GM21515 (cell line): ENCODE results near the gene COL2A1.

Source experiments
- ATAC-seq: cut with Tn5 transposase; IDR thresholded peaks from one replicate; pipeline ENCODE4 v1.9.1; 2021; ENCODE audit not compliant: unreplicated experiment

Gene COL2A1

DNA sequence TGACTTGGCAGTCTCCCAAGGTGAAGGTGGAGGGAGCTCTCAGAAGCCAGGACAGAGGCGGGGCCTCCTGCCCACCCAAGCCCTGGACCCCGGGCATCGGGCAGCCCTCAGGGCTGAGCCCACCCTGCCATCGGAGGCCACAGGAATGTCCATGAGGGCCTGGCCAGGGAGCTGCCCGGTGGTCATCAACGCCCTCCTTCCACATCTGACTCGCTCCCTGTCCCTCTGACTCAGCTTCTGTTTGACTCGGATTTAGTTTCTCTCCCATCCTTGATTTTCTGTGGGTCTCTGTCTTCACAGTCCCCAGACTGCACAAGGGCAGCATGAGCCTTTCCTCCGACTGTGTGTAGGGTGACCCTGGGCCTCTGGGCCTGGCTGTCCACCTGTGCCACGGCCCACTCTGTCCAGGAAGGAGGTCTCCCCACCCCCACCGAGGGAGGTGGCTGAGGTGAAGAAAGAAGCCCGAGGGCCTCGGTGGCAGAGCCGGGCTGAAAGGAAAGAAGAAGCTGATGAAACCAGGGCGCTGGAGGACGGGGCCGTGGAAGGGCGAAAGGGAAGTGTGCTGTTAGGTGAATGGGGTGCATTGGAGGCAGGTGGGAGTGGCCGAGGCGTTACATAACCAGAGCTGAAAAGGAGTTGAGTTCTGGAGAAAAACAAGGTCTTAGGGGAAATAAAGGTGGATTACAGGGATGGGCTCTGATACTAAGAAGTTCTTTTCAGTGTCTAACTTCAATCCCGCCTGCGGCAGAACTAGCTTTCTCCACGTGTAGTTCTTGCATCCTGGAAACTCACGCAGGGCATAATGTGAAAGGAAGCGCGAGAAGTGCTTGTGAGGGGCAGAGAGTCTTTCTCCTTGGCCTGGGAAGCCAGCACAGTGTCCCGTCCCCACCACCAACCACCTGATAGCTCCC is 57.6 kb downstream of the COL2A1 start:
- ATAC-seq = no peak

DNA sequence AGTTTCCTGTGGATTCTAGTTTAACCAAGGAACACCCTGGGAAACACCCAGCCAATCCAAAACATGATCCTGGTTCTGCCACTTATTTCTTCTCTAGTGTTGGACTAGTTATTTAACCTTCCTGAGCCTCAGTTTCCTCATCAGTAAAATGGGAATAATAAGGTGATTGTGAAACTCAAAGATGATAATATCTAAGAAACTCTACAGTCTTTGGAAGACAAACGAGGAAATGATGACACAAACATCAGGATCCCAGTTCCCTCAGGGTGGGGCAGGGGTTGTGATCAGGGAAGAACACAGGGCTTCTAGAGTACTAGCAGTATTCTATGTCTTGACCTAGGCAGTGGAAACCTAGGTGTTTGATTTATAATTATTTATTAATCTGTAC is 58.9 kb downstream of the COL2A1 start:
- ATAC-seq = no peak

DNA sequence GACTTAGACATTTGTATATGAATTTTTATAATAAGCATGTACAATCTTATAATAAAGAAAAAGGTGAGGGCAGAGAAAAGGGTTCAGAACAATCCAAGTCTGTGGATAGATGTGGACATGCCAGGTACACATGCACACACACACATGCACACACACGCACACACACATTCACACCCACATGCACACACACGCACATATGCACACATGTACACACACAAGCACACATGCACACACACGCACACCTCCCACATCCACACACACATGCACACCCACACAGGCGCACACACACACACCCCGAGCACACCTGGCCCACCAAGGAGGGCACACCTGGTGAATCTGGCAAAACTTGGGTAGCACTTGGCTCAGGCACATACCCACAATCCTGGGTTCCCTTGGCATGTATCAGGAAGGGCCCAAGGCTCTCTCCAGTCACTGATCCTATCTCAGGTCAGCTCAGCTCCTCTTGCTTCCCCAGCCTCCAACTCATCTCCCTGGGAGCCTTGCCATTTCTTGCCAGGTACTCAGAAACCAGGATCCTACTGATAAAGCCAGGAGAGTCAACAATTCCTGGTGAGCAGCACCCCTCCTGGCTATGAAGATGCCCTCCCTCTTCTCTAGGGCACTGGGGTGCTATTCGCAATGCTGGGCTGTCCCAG is 59.5 kb downstream of the COL2A1 start:
- ATAC-seq = no peak

DNA sequence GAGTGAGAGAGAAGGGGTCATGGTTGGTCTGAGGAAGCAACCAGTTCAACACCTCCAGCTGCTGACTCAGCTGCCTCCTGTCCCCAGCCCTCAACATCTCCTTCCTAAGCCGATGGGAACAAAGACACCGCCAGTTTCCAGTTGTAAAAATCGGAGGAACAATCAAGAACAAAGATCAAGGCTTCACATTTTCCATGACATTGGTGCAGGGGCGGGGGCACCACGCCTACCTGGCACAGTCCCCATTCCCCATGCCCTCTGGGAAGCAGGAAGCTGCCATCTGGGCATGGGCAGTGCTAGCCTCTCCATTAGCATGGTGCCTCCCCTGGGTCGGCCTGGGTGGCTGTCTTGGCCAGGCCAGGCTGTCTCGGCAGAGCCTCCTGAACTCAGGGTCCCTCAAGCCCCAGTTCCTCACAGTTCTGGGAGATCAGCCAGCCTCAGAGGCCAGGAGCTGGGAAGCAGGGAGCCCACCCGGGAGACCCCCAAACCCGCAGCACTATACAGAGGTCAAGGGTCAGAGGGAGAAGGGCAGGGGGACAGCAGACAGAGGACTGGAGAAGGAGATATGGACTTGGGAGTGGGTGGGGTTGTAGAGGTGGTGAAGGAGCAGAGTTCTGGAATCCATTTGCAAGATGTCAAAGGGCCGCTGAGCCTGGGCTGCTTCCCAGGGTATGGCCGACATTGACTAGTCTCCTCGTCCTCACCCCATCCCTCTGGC is 60.5 kb downstream of the COL2A1 start:
- no peak for ATAC-seq

DNA sequence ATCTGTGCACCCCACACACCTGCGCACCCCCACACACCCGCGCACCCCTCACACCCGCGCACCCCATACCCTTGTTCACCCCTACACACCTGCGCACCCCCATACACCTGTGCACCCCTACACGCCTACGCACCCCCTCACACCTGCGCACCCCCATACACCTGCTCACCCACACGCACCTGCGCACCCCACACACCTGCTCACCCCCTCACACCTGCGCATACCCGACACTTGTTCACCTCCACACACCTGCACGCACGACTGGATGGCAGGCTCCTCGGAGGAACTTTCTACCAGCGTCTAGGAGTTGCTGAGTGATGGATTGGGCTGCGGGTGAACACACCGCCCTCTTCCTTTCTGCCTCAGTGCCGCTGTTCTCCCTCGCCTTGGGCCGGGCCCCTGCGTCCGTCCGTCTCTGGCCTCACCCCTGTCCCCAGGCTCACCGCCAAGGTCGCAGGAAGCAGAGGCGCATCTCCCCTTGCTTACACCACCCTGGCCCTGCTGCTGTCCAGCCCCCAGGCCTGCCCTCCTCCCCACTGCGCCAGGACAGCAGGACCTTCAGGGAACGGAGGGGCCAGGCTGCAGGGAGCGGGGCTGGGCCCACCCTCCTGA is 61.6 kb downstream of the COL2A1 start:
- no peak for ATAC-seq

DNA sequence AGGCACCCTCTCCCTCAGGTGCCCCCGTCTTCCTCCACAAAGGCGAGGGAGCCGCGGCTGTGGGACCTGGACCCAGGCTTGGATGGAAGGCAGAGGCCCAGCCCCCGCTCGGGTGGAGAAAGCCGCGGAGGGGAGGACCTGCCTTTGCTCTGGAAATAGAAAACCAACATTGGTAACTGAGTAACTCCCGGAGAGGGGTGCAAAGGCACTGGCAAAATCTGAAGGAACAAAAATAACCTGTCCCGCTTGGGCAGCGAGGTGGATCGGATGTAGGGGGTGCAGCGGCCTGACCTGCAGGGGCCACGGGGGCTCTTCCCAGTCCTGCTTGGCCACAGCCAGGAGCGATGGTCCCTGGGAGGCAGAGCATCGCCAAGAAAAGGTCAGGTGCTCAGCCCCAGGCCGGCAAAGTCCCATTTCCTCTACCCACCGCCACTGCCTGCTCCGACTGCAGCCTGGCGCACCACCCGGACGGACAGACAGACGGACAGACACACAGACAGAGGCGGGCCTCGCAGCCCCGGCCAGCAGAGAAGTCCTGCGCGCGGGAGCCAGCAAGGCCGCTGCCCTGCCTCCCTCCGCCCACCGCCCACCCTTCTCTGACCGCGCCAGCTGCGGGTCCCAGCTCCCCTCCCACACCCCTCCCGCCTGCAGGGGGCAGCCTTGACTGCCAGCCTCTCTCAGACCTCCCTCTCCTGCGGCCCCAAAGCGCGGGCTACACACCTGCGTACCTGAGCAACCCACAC is 62.2 kb downstream of the COL2A1 start:
- ATAC-seq = no peak

DNA sequence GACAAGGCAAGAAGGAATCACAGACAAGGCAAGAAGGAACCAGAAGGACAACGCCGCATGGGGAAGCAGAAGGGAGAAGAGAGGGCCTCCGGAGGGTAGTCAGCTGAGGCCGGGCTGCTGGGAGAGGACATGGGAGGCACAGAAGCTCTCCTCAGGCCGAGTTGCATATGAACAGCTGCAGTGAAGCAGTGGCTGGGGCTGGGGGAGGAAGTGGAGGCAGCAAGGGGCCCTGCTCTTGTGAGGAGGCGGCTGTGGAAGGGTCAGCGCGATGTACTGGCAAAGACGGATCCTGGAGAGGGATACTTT is 62.8 kb downstream of the COL2A1 start:
- no peak for ATAC-seq

DNA sequence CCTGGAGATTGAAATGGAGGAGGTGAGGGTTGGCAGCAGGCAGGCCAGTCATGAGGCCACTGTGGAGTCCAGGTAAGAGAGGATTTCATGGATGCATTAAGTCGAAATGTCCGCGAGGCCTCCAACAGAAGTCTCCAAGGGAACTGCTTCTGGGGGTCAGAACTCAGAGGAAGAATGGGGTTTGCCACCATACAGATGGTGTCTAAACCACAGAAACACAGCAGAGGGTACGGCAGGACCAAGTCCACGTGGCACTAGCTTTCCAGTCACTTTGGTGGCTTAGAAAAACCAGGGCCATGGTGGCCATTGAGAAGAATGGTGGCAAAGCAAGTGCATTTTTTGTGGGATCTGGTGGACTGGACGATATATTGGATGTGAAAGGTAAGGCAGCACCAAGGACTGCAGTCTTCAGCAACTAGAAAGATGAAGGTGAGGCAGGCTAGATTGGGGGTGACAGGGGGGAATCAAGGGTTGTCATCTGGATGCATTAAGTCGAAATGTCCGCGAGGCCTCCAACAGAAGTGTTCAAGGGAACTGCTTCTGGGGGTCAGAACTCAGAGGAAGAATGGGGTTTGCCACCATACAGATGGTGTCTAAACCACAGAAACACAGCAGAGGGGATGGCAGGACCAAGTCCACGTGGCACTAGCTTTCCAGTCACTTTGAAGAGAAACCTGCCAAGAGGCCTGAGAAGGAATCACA is 63.4 kb downstream of the COL2A1 start:
- no peak for ATAC-seq

DNA sequence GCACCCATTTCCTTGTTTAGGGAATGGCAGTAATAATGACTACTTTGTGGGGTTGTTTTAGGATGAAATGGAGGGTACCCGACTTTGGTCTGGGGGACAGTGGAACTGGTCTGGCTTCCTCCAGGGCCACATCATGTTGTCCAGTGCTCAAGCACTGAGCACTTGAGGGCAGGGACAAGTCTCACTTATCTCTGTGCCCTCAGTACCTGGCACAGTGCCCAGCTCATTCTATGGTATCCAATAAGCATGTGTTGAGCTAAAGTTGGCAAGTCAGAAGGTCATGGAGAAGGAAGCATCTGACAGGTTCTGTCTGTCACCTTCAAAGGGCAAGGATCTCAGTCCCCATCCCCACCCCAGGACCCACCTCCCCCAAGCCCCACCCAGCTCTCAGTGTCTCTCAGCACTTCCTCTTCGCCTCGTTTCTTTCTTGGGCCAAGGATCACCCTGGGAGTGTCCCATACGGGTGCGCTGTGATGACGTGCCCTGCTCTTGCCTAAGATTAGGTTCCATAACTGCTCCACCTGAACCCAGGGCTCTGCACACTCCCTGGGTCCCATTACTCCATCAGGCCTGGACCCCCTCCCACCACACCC is 65.2 kb downstream of the COL2A1 start:
- ATAC-seq = no peak

DNA sequence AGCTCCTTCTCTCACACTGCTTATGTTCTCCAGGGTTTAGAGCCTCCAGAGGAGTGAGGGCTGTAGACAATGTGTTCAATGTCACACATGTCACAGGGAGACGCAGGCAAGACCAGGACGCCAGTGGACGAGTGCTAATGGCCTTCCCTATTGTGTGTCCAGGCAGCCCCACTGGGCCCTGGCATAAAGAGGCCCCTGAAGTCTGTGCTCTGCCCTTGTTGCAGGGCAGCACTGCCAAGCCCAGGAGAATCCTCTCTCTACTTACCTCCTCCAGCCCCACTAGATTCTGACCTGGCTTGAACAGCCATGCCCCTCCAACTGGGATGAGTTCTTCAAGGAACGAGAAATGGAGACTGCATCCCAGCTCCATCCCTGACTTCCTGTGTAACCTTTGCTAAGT is 65.7 kb downstream of the COL2A1 start:
- no peak for ATAC-seq

DNA sequence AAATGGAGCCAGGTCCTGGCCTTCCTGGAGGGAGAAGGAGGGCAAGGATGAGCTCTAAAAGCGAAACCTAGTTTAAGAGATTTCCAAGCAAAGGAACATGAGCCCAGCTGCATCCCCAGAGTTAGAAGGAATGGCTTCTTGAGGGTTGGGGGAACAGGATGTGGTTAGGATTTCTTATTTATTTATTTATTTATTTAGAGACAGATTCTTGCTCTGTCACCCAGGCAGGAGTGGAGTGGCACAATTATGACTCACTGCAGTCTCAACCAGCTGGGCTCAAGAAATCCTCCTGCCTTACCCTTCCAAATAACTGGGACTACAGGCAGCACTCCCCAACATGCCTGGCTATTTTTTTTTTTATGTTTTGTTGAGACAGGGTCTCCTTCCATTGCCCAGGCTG is 66.2 kb downstream of the COL2A1 start:
- ATAC-seq = no peak

DNA sequence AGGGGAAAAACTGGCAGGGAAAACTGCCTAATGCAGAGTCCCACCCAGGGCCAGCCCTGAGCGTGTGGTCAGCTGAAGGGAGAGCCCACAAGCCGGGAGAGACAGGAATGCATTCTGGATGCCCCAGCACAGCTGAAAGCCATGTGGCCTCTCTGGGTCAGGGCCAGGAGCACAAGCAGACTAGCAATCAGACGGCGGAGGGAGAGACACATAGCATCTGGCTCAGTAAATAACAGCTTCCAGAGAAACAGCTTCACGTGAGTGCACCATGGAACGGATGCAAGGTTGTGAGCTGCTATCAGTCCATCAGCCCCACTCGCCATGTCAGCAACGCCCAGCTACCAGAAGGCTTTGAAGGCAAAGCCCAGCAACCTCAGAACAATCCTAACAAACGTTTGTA is 69.1 kb downstream of the COL2A1 start:
- ATAC-seq = no peak

DNA sequence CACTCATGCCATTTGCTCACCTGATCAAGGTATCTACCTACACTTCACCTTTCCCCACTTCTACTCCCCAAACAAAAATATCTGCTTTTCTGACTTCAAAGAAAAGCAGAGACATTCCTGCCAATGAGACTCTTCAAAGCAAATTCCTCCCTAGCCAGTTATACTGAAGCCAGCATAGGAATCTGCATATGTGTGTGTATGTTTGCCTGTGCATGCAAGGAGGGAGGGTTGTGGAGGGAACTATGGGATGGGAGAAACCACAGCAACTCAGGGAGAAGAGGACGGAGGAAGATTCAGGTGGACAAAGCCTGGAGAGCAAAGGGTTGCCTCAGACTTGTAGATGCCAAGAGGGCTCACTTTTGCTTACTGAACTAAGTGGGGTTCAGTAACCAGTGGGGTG is 73.1 kb downstream of the COL2A1 start:
- no peak for ATAC-seq

DNA sequence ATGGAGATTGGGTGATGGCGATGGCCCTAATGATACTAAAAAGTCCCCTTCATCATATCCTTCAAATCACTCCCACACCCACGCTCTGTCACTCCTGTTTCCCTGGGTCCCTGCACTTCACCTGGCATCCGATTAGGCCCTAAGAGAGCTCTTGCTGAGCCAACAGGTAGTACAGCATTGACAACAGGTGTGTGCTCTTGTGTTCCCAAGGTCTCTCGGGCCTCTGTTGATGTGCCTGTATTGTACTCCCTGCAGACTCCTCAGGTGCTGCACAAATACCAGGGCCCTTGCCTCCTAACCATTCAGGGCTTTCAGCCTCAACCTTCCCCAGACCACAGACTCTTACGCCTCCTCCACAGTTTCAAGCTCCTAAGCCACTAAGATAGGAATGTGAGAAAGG is 73.6 kb downstream of the COL2A1 start:
- no peak for ATAC-seq

DNA sequence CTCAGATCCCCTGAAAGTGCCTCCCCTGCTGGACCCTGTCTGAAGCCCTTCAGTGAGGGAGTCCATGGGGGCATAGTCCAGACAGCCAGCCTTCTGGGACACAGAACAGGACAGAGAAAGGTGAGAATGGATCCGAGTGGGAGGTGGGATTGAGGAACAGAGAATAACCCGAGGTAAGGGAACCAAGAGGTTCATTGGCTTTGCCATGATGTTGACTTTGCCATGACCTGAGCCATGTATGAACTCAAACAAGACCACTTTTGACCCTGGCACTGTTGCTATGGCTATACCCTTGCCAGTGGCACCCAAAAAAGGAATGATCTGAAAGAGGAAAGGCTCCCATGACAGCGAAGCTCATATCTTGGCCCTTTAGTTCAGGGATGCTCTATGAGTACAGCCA is 76.9 kb downstream of the COL2A1 start:
- ATAC-seq = no peak
